SK-N-MC (cell line): ENCODE results near the gene SOX6.

Experiments used
- EZH2 ChIP-seq: fragments of 200-600 bp; sonication (generic); IDR thresholded peaks from one replicate; pipeline ENCODE4 v1.6.1; 2017; ENCODE audit warnings: antibody characterized with exemption
- POLR2AphosphoS5 ChIP-seq: IDR thresholded peaks from 2 replicates; pipeline ENCODE4 v1.6.1; 2012; ENCODE audit warnings: mild to moderate bottlenecking, low read depth, low read length, borderline replicate concordance

DNA sequence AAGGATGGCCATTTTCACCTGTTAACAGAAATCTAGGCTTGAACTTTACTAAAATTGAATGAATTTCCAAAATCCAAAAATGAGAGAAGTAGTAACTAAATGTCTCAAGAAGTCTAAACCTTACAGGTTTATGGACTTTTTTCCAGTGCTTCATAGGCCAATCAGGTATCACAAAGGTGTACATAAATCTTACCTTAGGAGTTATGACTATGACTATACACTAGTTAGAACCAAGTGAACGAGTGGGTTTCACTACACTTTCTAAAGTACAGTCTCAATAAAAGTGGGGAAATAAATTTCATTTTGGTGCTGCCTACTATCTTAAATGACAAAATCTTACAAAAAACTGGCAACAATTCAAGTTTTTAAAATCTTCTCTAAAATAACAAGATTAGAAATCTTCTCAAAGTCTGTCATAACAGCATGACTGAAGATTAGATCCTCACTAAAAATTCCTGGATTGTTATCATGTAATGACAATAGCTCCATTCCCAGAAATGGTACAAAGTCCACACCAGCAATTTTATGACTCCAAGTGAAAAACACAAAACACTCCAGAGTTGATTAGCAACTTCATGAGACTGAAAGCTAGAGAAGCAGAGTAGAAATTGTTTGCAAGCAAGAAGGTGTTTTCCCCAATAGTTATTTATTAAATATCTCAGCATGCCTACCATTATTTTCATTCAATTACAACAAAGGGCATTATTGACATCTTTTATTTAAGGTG is 20.9 kb downstream of the SOX6 start:
- TF ChIP-seq EZH2 (no peak), POLR2AphosphoS5 (no peak)
